ENCODE data around the gene EP400. TPM values are rescaled to one million over a fixed set of nuclear protein-coding genes. Genes with fewer than 3 reads are reported as not detected.

Gene EP400
- total RNA-seq, 1 donor = 14.5 TPM

DNA sequence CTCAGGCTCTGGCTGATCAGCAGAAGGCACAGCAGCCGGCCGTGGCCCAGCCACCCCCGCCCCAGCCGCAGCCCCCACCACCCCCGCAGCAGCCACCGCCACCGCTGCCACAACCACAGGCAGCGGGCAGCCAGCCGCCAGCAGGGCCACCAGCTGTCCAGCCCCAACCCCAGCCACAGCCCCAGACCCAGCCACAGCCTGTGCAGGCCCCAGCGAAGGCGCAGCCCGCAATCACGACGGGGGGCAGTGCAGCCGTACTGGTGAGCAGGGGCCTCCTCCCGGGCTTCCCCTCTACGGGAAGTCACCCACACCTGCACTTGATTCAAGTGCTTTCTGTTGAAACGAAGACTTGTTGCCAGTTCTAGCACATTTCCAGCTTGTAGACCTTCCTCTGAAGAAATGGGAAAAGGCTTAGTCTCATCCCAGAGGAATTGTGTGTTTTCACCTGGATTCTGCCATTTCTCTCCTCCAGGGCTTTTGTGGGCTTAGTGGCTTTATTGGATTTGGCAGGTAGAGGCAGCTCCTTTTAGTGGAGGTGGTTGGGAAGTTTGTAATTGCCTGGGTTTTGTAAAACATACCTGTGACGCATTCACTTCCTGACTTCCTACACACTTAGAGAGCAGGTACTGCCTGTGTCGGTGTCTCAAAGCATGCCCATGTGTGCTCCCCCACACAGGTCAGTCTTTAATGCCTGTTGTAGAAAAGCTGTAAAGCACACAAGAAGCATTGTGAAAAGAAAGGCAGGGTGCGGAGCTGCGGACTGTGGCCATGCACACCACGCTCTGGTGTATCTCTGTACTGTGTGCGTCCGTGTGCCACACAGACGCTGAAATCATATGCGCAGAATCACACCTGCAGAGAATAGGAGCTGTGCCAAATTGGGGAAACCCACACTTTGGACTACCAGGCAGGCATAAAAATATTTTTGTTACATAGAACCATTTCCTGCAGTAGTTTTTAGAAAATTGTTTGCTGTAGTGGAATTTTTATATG lies 103.9 kb downstream of the EP400 start:
- TF ChIP-seq, protein P1, sequence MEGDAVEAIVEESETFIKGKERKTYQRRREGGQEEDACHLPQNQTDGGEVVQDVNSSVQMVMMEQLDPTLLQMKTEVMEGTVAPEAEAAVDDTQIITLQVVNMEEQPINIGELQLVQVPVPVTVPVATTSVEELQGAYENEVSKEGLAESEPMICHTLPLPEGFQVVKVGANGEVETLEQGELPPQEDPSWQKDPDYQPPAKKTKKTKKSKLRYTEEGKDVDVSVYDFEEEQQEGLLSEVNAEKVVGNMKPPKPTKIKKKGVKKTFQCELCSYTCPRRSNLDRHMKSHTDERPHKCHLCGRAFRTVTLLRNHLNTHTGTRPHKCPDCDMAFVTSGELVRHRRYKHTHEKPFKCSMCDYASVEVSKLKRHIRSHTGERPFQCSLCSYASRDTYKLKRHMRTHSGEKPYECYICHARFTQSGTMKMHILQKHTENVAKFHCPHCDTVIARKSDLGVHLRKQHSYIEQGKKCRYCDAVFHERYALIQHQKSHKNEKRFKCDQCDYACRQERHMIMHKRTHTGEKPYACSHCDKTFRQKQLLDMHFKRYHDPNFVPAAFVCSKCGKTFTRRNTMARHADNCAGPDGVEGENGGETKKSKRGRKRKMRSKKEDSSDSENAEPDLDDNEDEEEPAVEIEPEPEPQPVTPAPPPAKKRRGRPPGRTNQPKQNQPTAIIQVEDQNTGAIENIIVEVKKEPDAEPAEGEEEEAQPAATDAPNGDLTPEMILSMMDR (IDR thresholded peaks at IDR 0.05; ENCODE audit: extremely low read depth, low read depth, low read length) = no peak
- Histone ChIP-seq H3K4me1 (ENCODE audit: insufficient read depth, low read length) (no peaks in the 10 kb centered on the region), H3K27ac (ENCODE audit: low read depth, low read length) (no peak overlapping the region), H2AFZ (ENCODE audit: low read length) (no peak overlapping the region), H4K20me1 (ENCODE audit: insufficient read depth, low read length) (peaks cover 22% of the 10 kb centered on the region), H3K36me3 (ENCODE audit: insufficient read depth, low read length) (peaks cover 73% of the 10 kb centered on the region), H3K4me3 (ENCODE audit: insufficient read depth, low read length) (no peak overlapping the region), H3K9me3 (ENCODE audit: low read depth, low read length) (no peaks in the 10 kb centered on the region), H3K79me2 (ENCODE audit: insufficient read depth, low read length) (peaks cover 12% of the 10 kb centered on the region), H3K27me3 (ENCODE audit: insufficient read depth, low read length) (no peaks in the 10 kb centered on the region), H3K4me2 (ENCODE audit: insufficient read depth, low read length) (no peak overlapping the region)
- DNase-seq (ENCODE audit: insufficient read length, low spot score, missing footprints) = peak; percentile 74

DNA sequence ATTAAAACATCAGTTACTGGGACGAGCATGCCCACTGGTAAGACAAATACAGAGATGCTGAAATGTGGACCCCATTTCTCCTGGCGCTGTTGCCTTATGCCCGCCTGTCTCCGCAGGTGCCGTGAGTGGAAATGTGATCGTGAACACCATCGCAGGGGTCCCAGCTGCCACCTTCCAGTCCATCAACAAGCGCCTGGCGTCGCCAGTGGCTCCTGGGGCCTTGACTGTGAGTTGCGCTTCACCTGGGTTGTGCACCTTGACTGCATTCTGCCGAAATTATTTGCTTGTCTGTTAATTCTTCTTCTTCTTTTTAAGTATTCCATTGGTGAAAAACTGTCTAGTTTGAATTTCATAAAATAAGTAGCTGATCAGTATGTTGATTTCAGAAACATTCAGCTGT lies 105.2 kb downstream of the EP400 start:
- TF ChIP-seq, protein P1 (IDR thresholded peaks at IDR 0.05; ENCODE audit: extremely low read depth, low read depth, low read length) = no peak
- no peak for DNase-seq (ENCODE audit: insufficient read length, low spot score, missing footprints)
- Histone ChIP-seq H3K36me3 (ENCODE audit: insufficient read depth, low read length) (peaks cover 66% of the 10 kb centered on the region), H3K4me3 (ENCODE audit: insufficient read depth, low read length) (no peak overlapping the region), H3K27ac (ENCODE audit: low read depth, low read length) (no peak overlapping the region), H3K4me1 (ENCODE audit: insufficient read depth, low read length) (no peaks in the 10 kb centered on the region), H2AFZ (ENCODE audit: low read length) (no peak overlapping the region), H3K9me3 (ENCODE audit: low read depth, low read length) (no peaks in the 10 kb centered on the region), H3K79me2 (ENCODE audit: insufficient read depth, low read length) (no peaks in the 10 kb centered on the region), H4K20me1 (ENCODE audit: insufficient read depth, low read length) (peaks cover 17% of the 10 kb centered on the region), H3K4me2 (ENCODE audit: insufficient read depth, low read length) (no peak overlapping the region), H3K27me3 (ENCODE audit: insufficient read depth, low read length) (no peaks in the 10 kb centered on the region)

DNA sequence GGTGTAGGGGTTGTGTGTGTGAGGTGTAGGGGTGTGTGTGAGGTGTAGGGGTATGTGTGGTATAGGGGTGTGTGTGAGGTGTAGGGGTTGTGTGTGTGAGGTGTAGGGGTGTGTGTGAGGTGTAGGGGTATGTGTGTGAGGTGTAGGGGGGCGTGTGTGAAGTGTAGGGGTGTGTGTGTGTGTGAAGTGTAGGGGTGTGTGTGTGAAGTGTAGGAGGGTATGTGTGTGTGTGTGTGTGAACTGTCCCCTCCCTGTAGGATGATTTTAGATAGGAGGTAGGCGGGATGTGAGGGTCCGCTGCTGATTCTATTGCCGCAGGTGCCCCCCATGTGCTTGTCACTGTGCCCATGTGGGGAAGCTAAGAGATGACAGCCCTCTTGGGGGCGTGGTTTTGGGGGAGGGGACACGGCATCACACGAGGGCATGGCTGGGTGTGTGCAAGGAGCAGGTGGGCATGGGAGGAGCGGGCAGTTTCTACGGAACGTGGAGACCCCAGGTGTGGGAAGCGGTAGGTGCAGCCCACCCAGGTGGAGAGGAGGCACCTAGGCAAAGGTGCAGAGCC lies 105.9 kb downstream of the EP400 start:
- no peak overlapping the region for H3K4me2 ChIP-seq (ENCODE audit: insufficient read depth, low read length)
- no peaks in the 10 kb centered on the region for H3K79me2 ChIP-seq (ENCODE audit: insufficient read depth, low read length)
- no peak overlapping the region for H3K27ac ChIP-seq (ENCODE audit: low read depth, low read length)
- H3K4me3 ChIP-seq (ENCODE audit: insufficient read depth, low read length) = no peak overlapping the region
- H4K20me1 ChIP-seq (ENCODE audit: insufficient read depth, low read length) = peaks cover 17% of the 10 kb centered on the region
- H3K36me3 ChIP-seq (ENCODE audit: insufficient read depth, low read length) = peaks cover 60% of the 10 kb centered on the region
- TF ChIP-seq, protein P1 (IDR thresholded peaks at IDR 0.05; ENCODE audit: extremely low read depth, low read depth, low read length) = no peak
- no peaks in the 10 kb centered on the region for H3K27me3 ChIP-seq (ENCODE audit: insufficient read depth, low read length)
- no peaks in the 10 kb centered on the region for H3K4me1 ChIP-seq (ENCODE audit: insufficient read depth, low read length)
- DNase-seq (ENCODE audit: insufficient read length, low spot score, missing footprints) = peak; percentile 35
- no peak overlapping the region for H2AFZ ChIP-seq (ENCODE audit: low read length)
- H3K9me3 ChIP-seq (ENCODE audit: low read depth, low read length) = no peaks in the 10 kb centered on the region

DNA sequence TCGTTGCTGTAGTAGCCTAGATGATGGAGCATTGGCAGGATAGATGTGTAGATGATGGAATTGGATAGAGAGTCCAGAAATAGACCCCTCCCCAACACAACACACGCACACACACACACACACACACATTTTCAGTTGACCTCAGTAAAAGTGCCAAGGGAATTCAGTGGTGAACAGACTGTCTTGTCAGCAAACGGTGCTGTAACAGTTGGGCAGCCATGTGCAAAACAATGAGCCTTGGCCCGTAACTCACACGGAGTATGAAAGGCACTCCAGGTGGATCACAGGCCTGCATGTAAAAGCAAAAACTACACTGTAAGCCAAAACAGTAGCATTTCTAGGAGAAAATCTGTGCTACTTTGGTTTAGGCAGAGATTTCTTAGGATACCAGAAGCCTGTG lies 106.6 kb downstream of the EP400 start:
- Histone ChIP-seq H3K9me3 (ENCODE audit: low read depth, low read length) (no peaks in the 10 kb centered on the region), H3K27me3 (ENCODE audit: insufficient read depth, low read length) (no peaks in the 10 kb centered on the region), H3K79me2 (ENCODE audit: insufficient read depth, low read length) (no peaks in the 10 kb centered on the region), H4K20me1 (ENCODE audit: insufficient read depth, low read length) (peaks cover 13% of the 10 kb centered on the region), H3K27ac (ENCODE audit: low read depth, low read length) (no peak overlapping the region), H2AFZ (ENCODE audit: low read length) (no peak overlapping the region), H3K4me2 (ENCODE audit: insufficient read depth, low read length) (no peak overlapping the region), H3K4me3 (ENCODE audit: insufficient read depth, low read length) (no peak overlapping the region), H3K4me1 (ENCODE audit: insufficient read depth, low read length) (no peaks in the 10 kb centered on the region), H3K36me3 (ENCODE audit: insufficient read depth, low read length) (peaks cover 57% of the 10 kb centered on the region)
- TF ChIP-seq, protein P1 (IDR thresholded peaks at IDR 0.05; ENCODE audit: extremely low read depth, low read depth, low read length) = no peak
- DNase-seq (ENCODE audit: insufficient read length, low spot score, missing footprints) = peak; percentile 25
